Hematopoietic multipotent progenitor cell (in vitro differentiated cells): ENCODE data around the gene ARFRP1. TPM values are rescaled to one million over a fixed set of nuclear protein-coding genes. Genes with fewer than 3 reads are reported as not detected.
A peak's percentile ranks its signal among the peaks of the same experiment; 100 is the strongest.
"Not testable (repeated sequence)": the region's sequence is repeated elsewhere in the genome, so short reads cannot be mapped to it uniquely, and the experiment has no call there.

Experiments
- DNase-seq, 3 donors: peaks; one replicate each; pipeline ENCODE4 v3.0.0-alpha.2; 2011 to 2015; ENCODE audit warnings: low read depth in 2 of 3, low spot score in 2 of 3
- total RNA-seq: library from RNA; depleted of rRNA; stranded (reverse); fragments of >200 nt; gene quantifications from one replicate; pipeline ENCODE4 v1.2.3, GENCODE V29; 2012

Gene ARFRP1
- total RNA-seq, 1 donor = 52.0 TPM

DNA sequence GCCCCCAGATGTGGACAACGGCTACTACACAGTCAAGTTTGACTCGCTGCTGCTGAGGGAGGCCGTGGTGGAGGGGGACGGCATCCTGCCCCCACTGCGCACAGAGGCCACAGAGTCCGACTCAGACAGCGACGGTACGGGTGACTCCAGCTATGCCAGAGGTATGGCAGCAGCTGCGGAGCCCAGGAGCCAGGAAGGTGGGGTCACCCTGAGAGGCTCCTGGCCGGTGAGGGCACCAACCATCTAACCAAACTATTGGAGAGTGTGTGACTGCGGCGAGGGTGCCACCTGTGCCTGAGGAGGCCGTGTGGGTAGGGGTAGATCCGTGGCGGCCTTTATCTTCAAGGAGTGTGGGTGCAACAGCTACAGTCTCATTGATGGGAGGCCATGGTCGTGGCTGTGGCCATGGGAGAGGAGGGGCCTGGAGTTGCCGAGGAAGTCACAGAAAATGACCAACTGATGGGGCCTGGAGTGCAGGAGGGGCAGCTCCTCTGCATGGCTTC, 25.9 kb upstream of the ARFRP1 start:
- no peak for DNase-seq

- DNase-seq = no peak
Measured at GRCh38 chr20:63733117-63733516, 25.3 kb upstream of the ARFRP1 start.

GRCh38 chr20:63732118-63733095, 24.6 kb upstream of the ARFRP1 start:
- DNase-seq = no peak

DNA sequence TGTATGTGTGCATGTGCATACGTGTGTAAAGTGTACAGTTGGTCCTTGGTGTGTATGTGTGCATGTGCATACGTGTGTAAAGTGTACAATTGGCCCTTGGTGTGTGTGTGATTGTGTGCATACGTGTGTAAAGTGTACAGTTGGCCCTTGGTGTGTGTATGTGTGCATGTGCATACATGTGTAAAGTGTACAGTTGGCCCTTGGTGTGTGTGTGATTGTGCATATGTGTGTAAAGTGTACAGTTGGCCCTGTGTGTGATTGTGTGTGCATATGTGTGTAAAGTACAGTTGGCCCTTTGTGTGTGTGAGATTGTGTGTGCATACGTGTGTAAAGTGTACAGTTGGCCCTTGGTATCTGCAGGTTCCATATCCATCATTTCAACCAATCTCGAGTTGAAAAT, 23.6 kb upstream of the ARFRP1 start:
- no peak for DNase-seq

- not testable (repeated sequence) for DNase-seq
Measured at GRCh38 chr20:63730189-63730733, 22.5 kb upstream of the ARFRP1 start.

GRCh38 chr20:63722967-63723622, 15.3 kb upstream of the ARFRP1 start:
- DNase-seq = not testable (repeated sequence)

DNA sequence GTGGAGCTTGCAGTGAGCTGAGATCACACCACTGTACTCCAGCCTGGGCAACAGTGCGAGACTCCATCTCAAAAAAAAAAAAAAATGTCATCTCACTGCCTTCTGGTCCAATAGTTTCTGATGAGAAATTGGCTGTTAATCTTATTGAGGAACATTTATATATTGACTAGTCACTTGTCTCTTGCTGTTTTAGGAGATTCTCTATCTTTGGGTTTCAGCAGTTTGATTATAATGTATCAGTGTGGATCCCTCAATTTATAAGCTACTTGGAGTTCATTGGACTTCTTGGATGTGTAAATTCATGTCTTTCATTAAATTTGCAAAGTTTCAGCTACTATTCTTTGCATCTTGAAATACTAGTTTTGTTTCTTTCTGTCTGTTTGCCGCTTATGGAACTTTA, 11.2 kb upstream of the ARFRP1 start:
- no peak for DNase-seq

DNA sequence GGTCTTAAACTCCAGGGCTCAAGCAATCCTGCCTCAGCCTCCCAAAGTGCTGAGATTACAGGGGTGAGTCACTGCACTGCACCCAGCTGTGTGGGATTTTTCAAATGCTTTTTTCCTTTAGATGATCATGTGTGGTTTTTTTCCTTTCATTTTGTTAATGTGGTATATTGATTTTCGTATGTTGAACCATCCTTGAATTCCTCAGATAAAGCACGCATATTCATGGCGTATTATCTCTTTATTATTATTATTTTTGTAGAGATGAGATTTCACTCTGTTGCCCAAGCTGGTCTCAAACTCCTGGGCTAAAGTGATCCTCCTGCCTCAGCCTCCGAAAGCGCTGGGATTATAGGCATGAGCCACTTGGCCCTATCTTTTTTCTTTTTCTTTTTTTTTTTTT, 7.1 kb upstream of the ARFRP1 start:
- DNase-seq = no peak

DNA sequence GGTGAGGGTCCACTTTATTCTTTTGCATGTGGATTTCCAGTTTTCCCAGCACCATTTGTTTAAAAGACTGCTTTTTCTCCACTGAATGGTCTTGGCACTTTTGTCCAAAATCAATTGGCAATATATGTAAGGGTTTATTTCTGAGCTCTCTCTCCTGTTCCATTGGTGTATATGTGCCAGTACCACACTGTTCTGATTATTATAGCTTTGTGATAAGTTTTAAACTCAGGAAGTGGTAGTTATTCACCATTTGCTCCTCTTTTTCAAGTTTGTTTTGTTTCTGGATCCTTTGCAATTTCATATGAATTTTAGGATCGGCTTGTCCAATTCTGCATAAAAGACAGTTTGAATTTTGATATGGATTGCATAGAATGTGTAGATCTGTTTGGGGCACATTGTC, 4.4 kb upstream of the ARFRP1 start:
- no peak for DNase-seq

- DNase-seq = no peak
Measured at GRCh38 chr20:63711085-63711645, 3.4 kb upstream of the ARFRP1 start.

GRCh38 chr20:63709149-63709527, 1.4 kb upstream of the ARFRP1 start:
- DNase-seq = no peak

- peak in 1 of 3 donors; percentile 35 for DNase-seq
Measured at GRCh38 chr20:63708301-63709148, 749 bp upstream of the ARFRP1 start.

GRCh38 chr20:63706852-63707557, 771 bp downstream of the ARFRP1 start:
- peak in 2 of 3 donors; percentile 32 to 45 for DNase-seq

DNA sequence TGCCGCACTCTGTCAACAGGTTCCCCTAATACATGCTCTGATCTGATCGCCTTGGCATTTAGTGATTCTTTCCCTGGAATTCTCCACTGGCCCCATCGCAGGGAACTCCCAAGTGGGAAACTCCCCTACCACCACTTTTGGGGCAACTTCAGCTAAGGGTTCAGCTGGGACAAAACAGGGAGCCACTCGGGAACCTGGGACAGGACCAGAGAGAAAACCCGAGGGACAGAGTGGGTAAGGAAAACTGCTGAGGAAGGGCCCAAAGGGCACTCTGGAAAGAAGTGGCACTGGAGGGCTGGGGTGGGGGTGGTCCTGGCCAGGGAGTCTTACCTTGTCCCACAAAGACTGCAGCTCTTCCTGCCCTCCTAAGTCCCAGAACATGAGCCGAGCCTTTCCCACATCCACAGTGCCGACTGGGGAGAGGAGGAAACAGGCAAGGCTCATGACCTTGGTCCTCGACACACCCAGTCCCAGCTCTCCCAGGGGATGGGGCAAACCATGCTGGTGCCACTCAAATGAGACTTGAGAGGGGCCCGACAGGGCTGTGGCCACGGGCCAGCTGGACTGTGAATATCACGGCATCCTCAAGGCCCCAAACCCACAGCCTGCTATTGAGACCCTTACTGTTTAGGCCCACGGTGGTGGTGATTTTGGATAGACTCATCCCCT, 1.6 kb downstream of the ARFRP1 start:
- DNase-seq = no peak

GRCh38 chr20:63705232-63706026, 2.3 kb downstream of the ARFRP1 start:
- DNase-seq = no peak

GRCh38 chr20:63704749-63705117, 3.0 kb downstream of the ARFRP1 start:
- no peak for DNase-seq

GRCh38 chr20:63703976-63704748, 3.6 kb downstream of the ARFRP1 start:
- DNase-seq = no peak
